Measurements from ENCODE around the gene TMEM120B.
"Not testable (repeated sequence)": the region's sequence is repeated elsewhere in the genome, so short reads cannot be mapped to it uniquely, and the experiment has no call there.

TMEM120B gene

DNA sequence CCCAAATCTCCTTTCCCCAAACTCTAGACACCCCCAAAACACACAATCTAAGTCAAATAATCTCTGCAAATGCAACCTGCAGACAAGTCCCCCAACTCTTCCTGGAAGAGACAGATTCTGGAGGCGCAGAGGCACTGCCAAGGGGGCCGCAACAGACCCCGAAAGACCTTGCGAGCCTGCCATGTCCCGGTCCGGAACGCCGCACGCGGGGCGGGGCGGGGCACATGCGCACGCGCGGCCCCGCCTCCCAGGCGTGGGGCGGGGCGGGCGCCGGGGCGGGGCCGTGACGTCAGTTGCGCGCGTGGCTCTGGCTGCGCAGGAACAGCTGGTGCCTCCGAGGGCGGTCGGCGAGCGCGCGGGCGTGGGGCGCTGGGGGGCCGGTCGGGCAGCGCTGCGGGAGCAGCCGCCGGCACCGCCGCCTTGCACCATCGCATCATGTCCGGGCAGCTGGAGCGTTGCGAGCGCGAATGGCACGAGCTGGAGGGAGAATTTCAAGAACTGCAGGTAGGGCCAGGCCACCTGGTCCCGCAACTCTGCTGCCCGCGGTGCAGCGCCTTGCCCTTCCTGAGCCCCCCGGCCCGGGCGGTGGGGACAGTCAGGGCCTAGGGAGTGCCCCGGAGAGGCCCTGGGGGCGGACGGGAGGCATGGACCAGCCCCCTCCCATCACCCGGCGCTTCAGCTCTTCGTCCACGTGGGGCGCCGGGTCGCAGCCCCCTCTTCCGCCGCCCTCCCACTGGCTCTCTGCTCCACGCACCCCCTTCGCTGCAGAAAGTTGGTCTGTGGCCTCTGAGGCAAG is at the start of gene TMEM120B:
TMEM120B (plus strand) TSS at position 292 of the 796 bp plus-strand sequence; CDS start at position 436, 144 bp downstream.
- Histone ChIP-seq H3K27me3 (ENCODE audit: control insufficient read depth in 2 of 2, insufficient read depth in 2 of 2, low read length in 2 of 2) (no peaks in the 10 kb centered on the region), H3K36me3 (ENCODE audit: control insufficient read depth in 2 of 2, insufficient read depth in 2 of 2, low read length in 2 of 2) (no peaks in the 10 kb centered on the region), H3K4me1 (ENCODE audit: control insufficient read depth in 2 of 2, insufficient read depth in 2 of 2, low read length in 2 of 2) (peaks cover 3 to 8% of the 10 kb centered on the region in 2 donors), H3K9ac (ENCODE audit: low read depth in 1 of 2, low read length in 2 of 2) (peak within 1 kb of the TSS; percentile 76 to 97), H3K27ac (ENCODE audit: low read depth in 2 of 2, low read length in 2 of 2) (peak within 1 kb of the TSS; percentile 74 to 89), H3K9me3 (ENCODE audit: control insufficient read depth in 2 of 2, low read length in 2 of 2) (no peaks in the 10 kb centered on the region), H3K4me3 (ENCODE audit: low read length in 2 of 2) (peak within 1 kb of the TSS; percentile 65 to 89)

DNA sequence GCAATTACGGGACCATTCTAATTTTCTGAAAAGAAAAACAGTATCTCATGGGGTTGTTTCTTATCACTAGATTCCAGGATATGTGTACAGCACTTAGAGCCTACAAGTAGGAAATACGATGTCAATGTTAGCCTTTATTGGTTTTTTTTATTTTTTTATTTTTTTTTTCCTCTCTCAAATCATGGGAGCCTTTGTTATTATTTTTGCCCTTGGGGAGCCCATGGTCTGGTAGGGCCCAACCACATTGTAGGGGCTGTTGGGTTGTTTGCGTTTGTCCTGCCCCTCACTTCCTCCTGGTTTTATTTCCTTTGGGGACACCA is 49.0 kb upstream of the TMEM120B start:
- Histone ChIP-seq H3K4me1 (ENCODE audit: control insufficient read depth in 2 of 2, insufficient read depth in 2 of 2, low read length in 2 of 2) (peaks cover 0 to 1% of the 10 kb centered on the region in 2 donors), H3K36me3 (ENCODE audit: control insufficient read depth in 2 of 2, insufficient read depth in 2 of 2, low read length in 2 of 2) (no peaks in the 10 kb centered on the region), H3K4me3 (ENCODE audit: low read length in 2 of 2) (no peak overlapping the region)

DNA sequence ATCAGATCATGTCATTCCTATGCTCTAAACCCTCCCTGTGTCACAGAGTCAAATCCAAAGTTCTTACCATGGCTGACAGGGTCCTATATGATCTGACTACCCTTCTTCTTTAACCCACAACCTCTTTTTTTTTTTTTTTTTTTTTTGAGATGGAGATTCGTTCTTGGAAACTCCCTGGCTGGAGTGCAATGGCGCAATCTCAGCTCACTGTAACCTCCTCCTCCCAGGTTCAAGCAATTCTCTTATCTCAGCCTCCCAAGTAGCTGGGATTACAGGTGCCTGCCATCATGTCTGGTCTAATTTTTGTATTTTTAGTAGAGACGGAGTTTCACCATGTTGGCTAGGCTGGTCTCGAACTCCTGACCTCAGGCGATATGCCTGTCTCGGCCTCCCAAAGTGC is 45.7 kb upstream of the TMEM120B start:
- H3K36me3 ChIP-seq (ENCODE audit: control insufficient read depth in 2 of 2, insufficient read depth in 2 of 2, low read length in 2 of 2); H3K4me3 ChIP-seq (ENCODE audit: low read length in 2 of 2); H3K4me1 ChIP-seq (ENCODE audit: control insufficient read depth in 2 of 2, insufficient read depth in 2 of 2, low read length in 2 of 2); H3K27me3 ChIP-seq (ENCODE audit: control insufficient read depth in 2 of 2, insufficient read depth in 2 of 2, low read length in 2 of 2); H3K27ac ChIP-seq (ENCODE audit: low read depth in 2 of 2, low read length in 2 of 2); H3K9me3 ChIP-seq (ENCODE audit: control insufficient read depth in 2 of 2, low read length in 2 of 2); H3K9ac ChIP-seq (ENCODE audit: low read depth in 1 of 2, low read length in 2 of 2): not testable (repeated sequence)

More for the DNA sequence above, 49.0 kb upstream of the TMEM120B start:
- Histone ChIP-seq H3K27me3 (ENCODE audit: control insufficient read depth in 2 of 2, insufficient read depth in 2 of 2, low read length in 2 of 2) (no peaks in the 10 kb centered on the region), H3K9ac (ENCODE audit: low read depth in 1 of 2, low read length in 2 of 2) (no peak overlapping the region), H3K27ac (ENCODE audit: low read depth in 2 of 2, low read length in 2 of 2) (no peak overlapping the region), H3K9me3 (ENCODE audit: control insufficient read depth in 2 of 2, low read length in 2 of 2) (no peaks in the 10 kb centered on the region)

DNA sequence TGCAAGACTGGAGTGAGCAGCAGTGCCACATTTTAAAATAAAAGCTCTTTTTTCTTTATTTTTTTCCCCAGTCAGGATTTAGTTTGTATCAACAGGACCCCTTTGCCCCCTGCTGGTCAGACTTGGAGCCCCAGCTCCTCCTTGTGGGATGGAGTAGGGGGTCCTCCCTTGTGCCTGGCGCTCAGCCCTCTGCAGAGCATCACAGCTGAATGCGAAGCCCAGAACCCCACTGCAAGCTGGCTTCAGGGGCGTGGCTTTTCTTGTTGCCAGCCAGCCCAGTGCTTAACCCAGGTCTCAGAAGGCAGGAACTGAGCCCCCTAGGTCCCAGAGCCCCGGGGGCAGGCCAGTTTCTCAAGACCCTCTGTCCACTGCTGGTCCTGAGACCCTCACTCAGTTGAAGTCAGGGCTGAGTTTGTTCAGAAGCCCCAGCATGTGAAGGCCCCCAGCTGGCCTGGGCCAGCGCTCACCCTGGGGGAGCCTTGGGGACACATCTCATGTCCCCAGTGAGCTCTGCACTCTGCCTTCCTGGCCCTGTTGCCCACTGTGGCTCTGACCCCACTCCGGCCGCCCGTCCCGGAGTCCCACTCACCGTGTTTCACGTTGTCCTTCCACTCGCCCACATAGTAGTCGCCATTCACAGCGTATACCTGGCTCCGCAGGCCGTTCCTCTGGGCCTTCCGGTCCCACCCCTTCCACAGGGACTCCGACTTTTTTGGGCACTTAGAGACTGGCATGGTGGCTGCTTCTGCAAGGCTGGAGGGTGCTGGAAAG is 43.6 kb upstream of the TMEM120B start:
- Histone ChIP-seq H3K4me1 (ENCODE audit: control insufficient read depth in 2 of 2, insufficient read depth in 2 of 2, low read length in 2 of 2) (peaks cover 4 to 6% of the 10 kb centered on the region in 2 donors), H3K9ac (ENCODE audit: low read depth in 1 of 2, low read length in 2 of 2) (no peak overlapping the region), H3K27me3 (ENCODE audit: control insufficient read depth in 2 of 2, insufficient read depth in 2 of 2, low read length in 2 of 2) (no peaks in the 10 kb centered on the region), H3K9me3 (ENCODE audit: control insufficient read depth in 2 of 2, low read length in 2 of 2) (no peaks in the 10 kb centered on the region), H3K4me3 (ENCODE audit: low read length in 2 of 2) (no peak overlapping the region), H3K27ac (ENCODE audit: low read depth in 2 of 2, low read length in 2 of 2) (no peak overlapping the region), H3K36me3 (ENCODE audit: control insufficient read depth in 2 of 2, insufficient read depth in 2 of 2, low read length in 2 of 2) (no peaks in the 10 kb centered on the region)

DNA sequence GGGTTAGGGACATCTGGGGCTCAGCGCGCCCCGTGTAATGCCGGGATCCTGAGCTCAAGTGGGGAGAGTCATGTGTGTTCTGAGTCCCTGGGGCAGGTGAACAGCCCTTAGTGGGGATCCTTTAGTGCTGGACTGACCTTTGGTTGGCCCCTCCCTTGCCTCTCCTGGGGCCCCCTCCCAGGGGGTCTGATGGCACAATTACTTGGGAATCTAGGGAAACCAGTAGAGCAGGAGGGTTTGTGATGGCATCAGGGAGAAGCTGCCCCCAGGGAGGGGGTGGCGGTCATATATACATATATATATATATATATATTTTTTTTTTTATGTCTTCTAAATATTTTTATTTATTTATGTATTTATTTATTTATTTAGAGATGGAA is 43.0 kb upstream of the TMEM120B start, which contains the start of gene MORN3:
MORN3 (minus strand) TSS at position 134 of the 380 bp plus-strand sequence. CDS start 171 bp downstream, outside the sequence.
- H3K27me3 ChIP-seq (ENCODE audit: control insufficient read depth in 2 of 2, insufficient read depth in 2 of 2, low read length in 2 of 2): no peaks in the 10 kb centered on the region
- no peak within 1 kb of the TSS for H3K4me3 ChIP-seq (ENCODE audit: low read length in 2 of 2)
- peaks cover 4 to 6% of the 10 kb centered on the region in 2 donors for H3K4me1 ChIP-seq (ENCODE audit: control insufficient read depth in 2 of 2, insufficient read depth in 2 of 2, low read length in 2 of 2)
- H3K9me3 ChIP-seq (ENCODE audit: control insufficient read depth in 2 of 2, low read length in 2 of 2): no peaks in the 10 kb centered on the region
- no peak within 1 kb of the TSS for H3K9ac ChIP-seq (ENCODE audit: low read depth in 1 of 2, low read length in 2 of 2)
- no peaks in the 10 kb centered on the region for H3K36me3 ChIP-seq (ENCODE audit: control insufficient read depth in 2 of 2, insufficient read depth in 2 of 2, low read length in 2 of 2)
- H3K27ac ChIP-seq (ENCODE audit: low read depth in 2 of 2, low read length in 2 of 2): no peak within 1 kb of the TSS

DNA sequence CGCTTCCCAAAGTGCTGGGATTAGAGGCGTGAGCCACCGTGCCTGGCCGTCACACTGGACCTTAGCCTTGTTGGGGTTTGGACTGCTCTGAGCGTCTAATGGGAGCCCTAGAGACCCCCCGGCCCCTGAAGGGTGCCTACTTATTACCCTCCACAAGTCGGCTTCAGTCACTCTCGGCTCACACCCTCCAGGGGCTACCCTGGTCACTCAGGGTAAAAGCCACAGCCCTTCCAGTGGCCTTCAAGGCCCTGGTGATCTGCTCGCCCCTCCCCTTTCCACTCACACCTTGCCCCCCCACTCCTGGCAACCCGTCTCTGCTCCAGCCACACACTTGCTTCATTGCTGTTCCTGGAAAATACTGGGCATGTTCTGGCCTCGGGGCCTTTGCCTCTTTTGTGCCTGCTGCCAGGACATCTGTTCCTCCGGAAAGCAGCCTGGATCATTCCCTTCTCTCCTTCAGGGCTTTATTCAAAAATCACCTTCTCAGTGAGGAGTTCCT is 39.5 kb upstream of the TMEM120B start:
- Histone ChIP-seq H3K27ac (ENCODE audit: low read depth in 2 of 2, low read length in 2 of 2) (peak overlapping the region; percentile 25 to 54), H3K9ac (ENCODE audit: low read depth in 1 of 2, low read length in 2 of 2) (peak overlapping the region in 1 of 2 donors; percentile 47), H3K36me3 (ENCODE audit: control insufficient read depth in 2 of 2, insufficient read depth in 2 of 2, low read length in 2 of 2) (no peaks in the 10 kb centered on the region), H3K9me3 (ENCODE audit: control insufficient read depth in 2 of 2, low read length in 2 of 2) (no peaks in the 10 kb centered on the region), H3K27me3 (ENCODE audit: control insufficient read depth in 2 of 2, insufficient read depth in 2 of 2, low read length in 2 of 2) (no peaks in the 10 kb centered on the region), H3K4me1 (ENCODE audit: control insufficient read depth in 2 of 2, insufficient read depth in 2 of 2, low read length in 2 of 2) (peaks cover 4 to 6% of the 10 kb centered on the region in 2 donors), H3K4me3 (ENCODE audit: low read length in 2 of 2) (peak overlapping the region; percentile 62 to 71)

DNA sequence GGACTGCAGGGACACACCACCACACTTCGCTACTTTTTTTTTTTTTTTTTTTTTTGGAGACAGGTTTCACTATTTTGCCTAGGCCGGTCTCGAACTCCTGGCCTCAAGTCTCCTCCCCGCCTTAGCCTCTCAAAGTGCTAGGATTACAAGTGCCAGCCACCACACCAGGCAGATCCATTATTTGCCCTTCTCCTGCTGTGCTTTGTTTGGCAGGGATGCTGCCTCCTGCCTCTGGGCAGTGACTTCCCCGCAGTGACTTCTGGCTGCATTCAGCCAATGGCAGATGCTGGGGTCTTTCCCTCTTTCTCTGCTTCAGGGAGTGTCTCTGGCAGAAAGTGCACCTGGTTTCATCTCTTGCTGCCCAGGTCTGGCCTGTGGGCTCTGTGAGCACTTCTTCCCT is 36.4 kb upstream of the TMEM120B start:
- Histone ChIP-seq H3K36me3 (ENCODE audit: control insufficient read depth in 2 of 2, insufficient read depth in 2 of 2, low read length in 2 of 2) (no peaks in the 10 kb centered on the region), H3K4me1 (ENCODE audit: control insufficient read depth in 2 of 2, insufficient read depth in 2 of 2, low read length in 2 of 2) (peaks cover 4 to 6% of the 10 kb centered on the region in 2 donors), H3K9me3 (ENCODE audit: control insufficient read depth in 2 of 2, low read length in 2 of 2) (no peaks in the 10 kb centered on the region), H3K27me3 (ENCODE audit: control insufficient read depth in 2 of 2, insufficient read depth in 2 of 2, low read length in 2 of 2) (no peaks in the 10 kb centered on the region), H3K4me3 (ENCODE audit: low read length in 2 of 2) (no peak overlapping the region), H3K27ac (ENCODE audit: low read depth in 2 of 2, low read length in 2 of 2) (no peak overlapping the region), H3K9ac (ENCODE audit: low read depth in 1 of 2, low read length in 2 of 2) (no peak overlapping the region)

DNA sequence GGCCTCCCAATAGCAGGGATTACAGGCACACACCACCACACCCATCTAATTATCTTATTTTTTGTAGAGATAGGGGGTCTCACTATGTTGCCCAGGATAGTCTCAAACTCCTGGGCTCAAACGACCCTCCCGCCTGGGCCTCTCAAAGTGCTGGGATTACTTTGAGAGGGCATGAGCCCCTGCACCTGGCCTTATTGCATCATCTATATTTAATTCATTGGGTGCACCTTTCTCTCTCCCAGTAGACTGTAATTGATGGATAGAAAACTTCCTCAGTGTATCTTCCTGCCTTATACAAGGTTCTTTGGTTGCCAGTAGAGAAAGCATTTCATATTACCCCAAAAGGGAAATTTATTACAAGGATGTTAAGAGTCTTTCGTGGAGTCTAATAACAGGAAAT is 34.2 kb upstream of the TMEM120B start:
- Histone ChIP-seq H3K27me3 (ENCODE audit: control insufficient read depth in 2 of 2, insufficient read depth in 2 of 2, low read length in 2 of 2) (no peaks in the 10 kb centered on the region), H3K9ac (ENCODE audit: low read depth in 1 of 2, low read length in 2 of 2) (no peak overlapping the region), H3K36me3 (ENCODE audit: control insufficient read depth in 2 of 2, insufficient read depth in 2 of 2, low read length in 2 of 2) (no peaks in the 10 kb centered on the region), H3K4me1 (ENCODE audit: control insufficient read depth in 2 of 2, insufficient read depth in 2 of 2, low read length in 2 of 2) (no peaks in the 10 kb centered on the region), H3K4me3 (ENCODE audit: low read length in 2 of 2) (no peak overlapping the region), H3K27ac (ENCODE audit: low read depth in 2 of 2, low read length in 2 of 2) (no peak overlapping the region), H3K9me3 (ENCODE audit: control insufficient read depth in 2 of 2, low read length in 2 of 2) (no peaks in the 10 kb centered on the region)

DNA sequence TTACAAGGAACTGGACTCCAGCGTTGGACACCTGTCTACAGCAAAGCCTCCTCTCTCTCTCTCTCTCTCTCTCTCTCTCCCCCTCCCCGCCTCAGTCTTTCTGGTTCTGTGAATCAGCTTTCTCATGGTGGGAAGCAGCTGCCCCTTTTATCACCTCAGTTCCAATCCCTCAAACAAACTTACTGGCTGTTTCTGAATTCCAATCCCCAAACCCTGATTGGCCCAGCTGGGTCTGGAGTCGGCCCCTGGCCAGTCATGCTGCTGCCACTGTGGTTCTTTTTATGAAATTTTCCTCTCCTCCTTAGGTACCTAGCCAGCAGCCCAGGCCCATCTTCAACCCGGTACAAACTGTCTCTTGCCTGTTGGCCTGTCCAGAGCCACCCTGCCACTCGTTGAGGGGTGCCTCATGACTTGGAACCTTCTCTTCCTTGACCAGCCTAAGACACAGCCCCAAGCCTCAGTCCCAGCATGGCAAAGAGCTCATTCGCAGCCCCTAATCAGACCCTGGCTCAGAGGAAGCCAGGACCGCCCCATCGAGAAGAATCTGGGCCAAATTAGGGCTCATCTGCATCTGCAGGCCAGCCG is 33.7 kb upstream of the TMEM120B start:
- Histone ChIP-seq H3K4me1 (ENCODE audit: control insufficient read depth in 2 of 2, insufficient read depth in 2 of 2, low read length in 2 of 2) (no peaks in the 10 kb centered on the region), H3K36me3 (ENCODE audit: control insufficient read depth in 2 of 2, insufficient read depth in 2 of 2, low read length in 2 of 2) (no peaks in the 10 kb centered on the region), H3K27ac (ENCODE audit: low read depth in 2 of 2, low read length in 2 of 2) (no peak overlapping the region), H3K4me3 (ENCODE audit: low read length in 2 of 2) (no peak overlapping the region), H3K9me3 (ENCODE audit: control insufficient read depth in 2 of 2, low read length in 2 of 2) (no peaks in the 10 kb centered on the region), H3K27me3 (ENCODE audit: control insufficient read depth in 2 of 2, insufficient read depth in 2 of 2, low read length in 2 of 2) (no peaks in the 10 kb centered on the region), H3K9ac (ENCODE audit: low read depth in 1 of 2, low read length in 2 of 2) (no peak overlapping the region)

DNA sequence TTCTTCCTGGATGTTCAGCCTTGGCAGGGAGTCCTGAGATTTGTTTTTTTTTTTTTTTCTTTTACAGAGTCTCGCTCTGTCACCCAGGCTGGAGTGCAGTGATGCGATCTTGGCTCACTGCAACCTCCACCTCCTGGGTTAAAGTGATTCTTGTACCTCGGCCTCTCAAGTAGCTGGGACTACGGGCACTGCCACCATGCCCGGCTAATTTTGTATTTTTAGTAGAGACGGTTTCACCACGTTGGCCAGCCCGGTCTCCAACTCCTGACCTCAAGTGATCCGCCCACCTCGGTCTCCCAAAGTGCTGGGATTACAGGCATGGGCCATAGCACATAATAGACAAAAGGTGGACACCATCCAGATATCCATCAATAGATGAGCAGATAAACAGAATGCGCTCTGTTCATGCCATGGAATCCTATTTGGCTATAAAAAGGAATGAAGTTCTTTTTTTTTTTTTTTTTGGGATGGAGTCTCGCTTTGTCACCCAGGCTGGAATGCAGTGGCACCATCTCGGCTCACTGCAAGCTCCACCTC is 32.8 kb upstream of the TMEM120B start:
- not testable (repeated sequence) for H3K36me3 ChIP-seq (ENCODE audit: control insufficient read depth in 2 of 2, insufficient read depth in 2 of 2, low read length in 2 of 2); H3K27ac ChIP-seq (ENCODE audit: low read depth in 2 of 2, low read length in 2 of 2); H3K9ac ChIP-seq (ENCODE audit: low read depth in 1 of 2, low read length in 2 of 2); H3K27me3 ChIP-seq (ENCODE audit: control insufficient read depth in 2 of 2, insufficient read depth in 2 of 2, low read length in 2 of 2); H3K4me3 ChIP-seq (ENCODE audit: low read length in 2 of 2); H3K4me1 ChIP-seq (ENCODE audit: control insufficient read depth in 2 of 2, insufficient read depth in 2 of 2, low read length in 2 of 2); H3K9me3 ChIP-seq (ENCODE audit: control insufficient read depth in 2 of 2, low read length in 2 of 2)
